Measurements from ENCODE around the gene CDKAL1.
"Not testable (repeated sequence)": the region's sequence is repeated elsewhere in the genome, so short reads cannot be mapped to it uniquely, and the experiment has no call there.

CDKAL1 gene

GRCh38 chr6:20594299-20594853 lies 60.1 kb downstream of the CDKAL1 start:
- DNase-seq (ENCODE audit: low spot score) = not testable (repeated sequence)

- no peak for DNase-seq (ENCODE audit: low spot score)
Measured at GRCh38 chr6:20599302-20600051, 65.2 kb downstream of the CDKAL1 start.

GRCh38 chr6:20600831-20601230 lies 66.6 kb downstream of the CDKAL1 start:
- DNase-seq (ENCODE audit: low spot score) = no peak

GRCh38 chr6:20604159-20604558 lies 69.9 kb downstream of the CDKAL1 start:
- no peak for DNase-seq (ENCODE audit: low spot score)

GRCh38 chr6:20605061-20605460 lies 70.8 kb downstream of the CDKAL1 start:
- DNase-seq (ENCODE audit: low spot score) = no peak

- no peak for DNase-seq (ENCODE audit: low spot score)
Measured at GRCh38 chr6:20605581-20605980, 71.3 kb downstream of the CDKAL1 start.

GRCh38 chr6:20606831-20607230 lies 72.6 kb downstream of the CDKAL1 start:
- DNase-seq (ENCODE audit: low spot score) = no peak

- no peak for DNase-seq (ENCODE audit: low spot score)
Measured at GRCh38 chr6:20608356-20608755, 74.1 kb downstream of the CDKAL1 start.

- no peak for DNase-seq (ENCODE audit: low spot score)
Measured at GRCh38 chr6:20608905-20609304, 74.6 kb downstream of the CDKAL1 start.

- not testable (repeated sequence) for DNase-seq (ENCODE audit: low spot score)
Measured at GRCh38 chr6:20609924-20610323, 75.7 kb downstream of the CDKAL1 start.

- no peak for DNase-seq (ENCODE audit: low spot score)
Measured at GRCh38 chr6:20610636-20611370, 76.5 kb downstream of the CDKAL1 start.

- DNase-seq (ENCODE audit: low spot score) = not testable (repeated sequence)
Measured at GRCh38 chr6:20617537-20617936, 83.3 kb downstream of the CDKAL1 start.

GRCh38 chr6:20620043-20620442 lies 85.8 kb downstream of the CDKAL1 start:
- DNase-seq (ENCODE audit: low spot score) = no peak

- no peak for DNase-seq (ENCODE audit: low spot score)
Measured at GRCh38 chr6:20623761-20624160, 89.5 kb downstream of the CDKAL1 start.

GRCh38 chr6:20626165-20626564 lies 91.9 kb downstream of the CDKAL1 start:
- no peak for DNase-seq (ENCODE audit: low spot score)

- DNase-seq (ENCODE audit: low spot score) = no peak
Measured at GRCh38 chr6:20629509-20629908, 95.3 kb downstream of the CDKAL1 start.

- DNase-seq (ENCODE audit: low spot score) = no peak
Measured at GRCh38 chr6:20630136-20630535, 95.9 kb downstream of the CDKAL1 start.

- no peak for DNase-seq (ENCODE audit: low spot score)
Measured at GRCh38 chr6:20630617-20631548, 96.6 kb downstream of the CDKAL1 start.

GRCh38 chr6:20631549-20631924 lies 97.3 kb downstream of the CDKAL1 start:
- DNase-seq (ENCODE audit: low spot score) = no peak

- DNase-seq (ENCODE audit: low spot score) = no peak
Measured at GRCh38 chr6:20632696-20633095, 98.4 kb downstream of the CDKAL1 start.

GRCh38 chr6:20633566-20634340 lies 99.5 kb downstream of the CDKAL1 start:
- DNase-seq (ENCODE audit: low spot score) = no peak

Measured in CD4-positive, alpha-beta T cell treated with Interleukin-15 for 4 hours (primary cell).